Measurements from ENCODE around the gene KLHDC7A.

KLHDC7A gene

DNA sequence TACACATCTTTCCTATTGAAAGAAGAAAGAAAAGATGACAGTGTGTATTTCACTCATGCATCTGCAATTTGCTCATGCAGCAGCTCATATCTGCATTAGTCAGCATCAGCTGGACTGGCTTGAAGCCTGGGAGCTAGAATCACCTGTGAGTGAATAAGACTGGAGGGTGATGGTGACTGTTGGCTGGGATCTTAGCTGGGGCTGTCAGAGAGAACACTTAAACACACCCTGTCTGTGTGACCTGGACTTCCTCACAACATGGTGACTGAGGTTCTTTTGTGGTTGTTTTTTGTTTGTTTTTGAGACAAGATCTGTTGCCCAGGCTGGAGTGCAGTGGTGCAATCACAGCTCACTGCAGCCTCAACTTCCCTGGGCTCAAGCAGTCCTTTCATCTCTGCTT lies 24.9 kb downstream of the KLHDC7A start:
- no peak overlapping the region for H3K27ac ChIP-seq (ENCODE audit: insufficient read depth, low read depth, low read length, poor library complexity, severe bottlenecking)
- no peaks in the 10 kb centered on the region for H3K9me3 ChIP-seq (ENCODE audit: control insufficient read depth, low read length)
- H3K27me3 ChIP-seq (ENCODE audit: control insufficient read depth, insufficient read depth, low read length, poor library complexity, severe bottlenecking): no peaks in the 10 kb centered on the region
- no peaks in the 10 kb centered on the region for H3K4me1 ChIP-seq (ENCODE audit: control insufficient read depth, insufficient read depth, low read length)
- H3K36me3 ChIP-seq (ENCODE audit: control insufficient read depth, insufficient read depth, low read length): no peaks in the 10 kb centered on the region
- H3K4me3 ChIP-seq (ENCODE audit: insufficient read depth, low read depth, low read length): no peak overlapping the region

GRCh38 chr1:18508084-18508483 lies 27.4 kb downstream of the KLHDC7A start:
- WGBS, 2 experiments: no CpG with 5 or more reads among the region's 1 CpG
- no peak overlapping the region for H3K27ac ChIP-seq (ENCODE audit: insufficient read depth, low read depth, low read length, poor library complexity, severe bottlenecking)
- H3K9me3 ChIP-seq (ENCODE audit: control insufficient read depth, low read length): no peaks in the 10 kb centered on the region

DNA sequence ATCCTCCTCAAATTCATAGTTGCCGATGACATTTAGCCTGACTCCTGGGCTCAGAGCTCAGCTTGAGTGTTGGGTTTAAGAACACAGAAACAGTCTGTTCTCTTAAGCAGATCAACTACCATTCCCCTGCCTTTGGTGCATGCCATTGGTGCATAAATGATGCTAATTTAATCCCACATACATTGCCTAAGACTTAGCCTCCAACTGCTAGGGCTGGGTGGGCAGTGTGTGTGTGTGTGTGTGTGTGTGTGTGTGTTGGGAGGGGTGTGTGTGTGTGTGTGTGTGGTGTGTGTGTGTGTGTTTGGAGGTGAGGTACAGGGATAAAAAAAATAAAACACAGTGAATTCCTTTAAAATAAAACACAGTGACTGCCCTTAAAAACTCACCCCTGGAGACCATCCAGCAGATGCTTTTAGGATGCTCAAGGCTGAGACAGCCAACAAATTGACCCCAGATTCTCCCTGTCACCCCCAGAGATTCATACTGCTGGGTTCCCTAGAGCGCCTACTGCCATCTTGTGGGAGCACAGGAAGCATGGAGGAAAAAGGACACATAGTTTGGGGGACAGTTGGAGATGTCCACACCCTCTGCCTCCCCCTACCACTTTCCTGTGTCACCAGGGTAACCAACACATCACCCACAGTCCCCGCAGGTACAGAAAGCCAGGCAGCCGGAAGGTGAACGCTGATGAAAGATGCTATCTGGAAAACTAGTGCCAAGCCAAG lies 30.6 kb downstream of the KLHDC7A start:
- no peaks in the 10 kb centered on the region for H3K9me3 ChIP-seq (ENCODE audit: control insufficient read depth, low read length)
- no peaks in the 10 kb centered on the region for H3K36me3 ChIP-seq (ENCODE audit: control insufficient read depth, insufficient read depth, low read length)
- no peaks in the 10 kb centered on the region for H3K27me3 ChIP-seq (ENCODE audit: control insufficient read depth, insufficient read depth, low read length, poor library complexity, severe bottlenecking)
- WGBS, 2 experiments: 87 to 97% methylated on average over 5 of the region's 5 CpGs
- H3K27ac ChIP-seq (ENCODE audit: insufficient read depth, low read depth, low read length, poor library complexity, severe bottlenecking): no peak overlapping the region
- H3K4me1 ChIP-seq (ENCODE audit: control insufficient read depth, insufficient read depth, low read length): no peaks in the 10 kb centered on the region
- H3K4me3 ChIP-seq (ENCODE audit: insufficient read depth, low read depth, low read length): no peak overlapping the region

More at GRCh38 chr1:18508084-18508483, 27.4 kb downstream of the KLHDC7A start:
- H3K36me3 ChIP-seq (ENCODE audit: control insufficient read depth, insufficient read depth, low read length): no peaks in the 10 kb centered on the region
- H3K27me3 ChIP-seq (ENCODE audit: control insufficient read depth, insufficient read depth, low read length, poor library complexity, severe bottlenecking): no peaks in the 10 kb centered on the region
- H3K4me1 ChIP-seq (ENCODE audit: control insufficient read depth, insufficient read depth, low read length): no peaks in the 10 kb centered on the region
- no peak overlapping the region for H3K4me3 ChIP-seq (ENCODE audit: insufficient read depth, low read depth, low read length)

DNA sequence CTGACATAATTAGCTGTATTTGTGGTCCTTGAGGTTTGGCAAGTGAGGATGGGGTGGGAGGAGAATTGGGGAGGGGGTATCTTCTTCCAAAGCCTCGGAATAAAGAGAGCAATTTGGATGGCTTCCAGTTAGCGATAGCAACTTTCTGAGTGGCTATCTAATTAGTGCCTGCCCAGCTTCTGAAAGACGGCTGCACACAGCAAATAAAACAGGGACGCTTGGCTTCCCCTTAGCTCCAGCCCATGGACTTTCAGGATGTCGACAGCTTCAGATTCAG lies 31.1 kb downstream of the KLHDC7A start:
- no peaks in the 10 kb centered on the region for H3K36me3 ChIP-seq (ENCODE audit: control insufficient read depth, insufficient read depth, low read length)
- H3K27me3 ChIP-seq (ENCODE audit: control insufficient read depth, insufficient read depth, low read length, poor library complexity, severe bottlenecking): no peaks in the 10 kb centered on the region
- no peaks in the 10 kb centered on the region for H3K4me1 ChIP-seq (ENCODE audit: control insufficient read depth, insufficient read depth, low read length)
- WGBS, 2 experiments: 89% methylated on average over 5 of the region's 5 CpGs
- H3K4me3 ChIP-seq (ENCODE audit: insufficient read depth, low read depth, low read length): no peak overlapping the region
- no peak overlapping the region for H3K27ac ChIP-seq (ENCODE audit: insufficient read depth, low read depth, low read length, poor library complexity, severe bottlenecking)
- H3K9me3 ChIP-seq (ENCODE audit: control insufficient read depth, low read length): no peaks in the 10 kb centered on the region

DNA sequence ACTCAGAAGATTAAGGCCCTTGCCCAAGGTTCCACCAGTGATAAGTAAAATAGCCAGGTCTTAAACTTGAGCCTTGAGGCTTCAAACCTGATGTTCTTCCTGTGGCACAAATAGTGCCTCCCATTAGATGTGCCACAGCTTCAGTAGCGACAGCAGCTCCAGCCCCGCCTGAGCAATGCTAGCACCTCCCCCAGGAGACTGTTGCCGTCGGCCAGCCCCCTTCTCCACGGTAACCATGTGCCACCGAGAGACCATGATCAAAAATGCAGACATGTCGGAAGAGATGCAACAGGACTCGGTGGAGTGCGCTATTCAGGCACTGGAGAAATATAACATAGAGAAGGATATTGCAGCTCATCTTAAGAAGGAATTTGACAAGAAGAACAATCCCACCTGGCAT lies 32.2 kb downstream of the KLHDC7A start:
- H3K4me1 ChIP-seq (ENCODE audit: control insufficient read depth, insufficient read depth, low read length): no peaks in the 10 kb centered on the region
- H3K9me3 ChIP-seq (ENCODE audit: control insufficient read depth, low read length): peaks cover 3% of the 10 kb centered on the region
- H3K4me3 ChIP-seq (ENCODE audit: insufficient read depth, low read depth, low read length): no peak overlapping the region
- H3K27me3 ChIP-seq (ENCODE audit: control insufficient read depth, insufficient read depth, low read length, poor library complexity, severe bottlenecking): no peaks in the 10 kb centered on the region
- H3K27ac ChIP-seq (ENCODE audit: insufficient read depth, low read depth, low read length, poor library complexity, severe bottlenecking): no peak overlapping the region
- 75 to 81% methylated on average over 9 of the region's 9 CpGs for WGBS, 2 experiments
- no peaks in the 10 kb centered on the region for H3K36me3 ChIP-seq (ENCODE audit: control insufficient read depth, insufficient read depth, low read length)

- H3K27me3 ChIP-seq (ENCODE audit: control insufficient read depth, insufficient read depth, low read length, poor library complexity, severe bottlenecking): no peaks in the 10 kb centered on the region
- peaks cover 3% of the 10 kb centered on the region for H3K9me3 ChIP-seq (ENCODE audit: control insufficient read depth, low read length)
- H3K4me1 ChIP-seq (ENCODE audit: control insufficient read depth, insufficient read depth, low read length): no peaks in the 10 kb centered on the region
- WGBS, 2 experiments: 87 to 100% methylated on average over 1 of the region's 1 CpG
- H3K36me3 ChIP-seq (ENCODE audit: control insufficient read depth, insufficient read depth, low read length): no peaks in the 10 kb centered on the region
- H3K4me3 ChIP-seq (ENCODE audit: insufficient read depth, low read depth, low read length): no peak overlapping the region
- no peak overlapping the region for H3K27ac ChIP-seq (ENCODE audit: insufficient read depth, low read depth, low read length, poor library complexity, severe bottlenecking)
These were observed 33.3 kb downstream of the KLHDC7A start for GRCh38 chr1:18513995-18514394.

DNA sequence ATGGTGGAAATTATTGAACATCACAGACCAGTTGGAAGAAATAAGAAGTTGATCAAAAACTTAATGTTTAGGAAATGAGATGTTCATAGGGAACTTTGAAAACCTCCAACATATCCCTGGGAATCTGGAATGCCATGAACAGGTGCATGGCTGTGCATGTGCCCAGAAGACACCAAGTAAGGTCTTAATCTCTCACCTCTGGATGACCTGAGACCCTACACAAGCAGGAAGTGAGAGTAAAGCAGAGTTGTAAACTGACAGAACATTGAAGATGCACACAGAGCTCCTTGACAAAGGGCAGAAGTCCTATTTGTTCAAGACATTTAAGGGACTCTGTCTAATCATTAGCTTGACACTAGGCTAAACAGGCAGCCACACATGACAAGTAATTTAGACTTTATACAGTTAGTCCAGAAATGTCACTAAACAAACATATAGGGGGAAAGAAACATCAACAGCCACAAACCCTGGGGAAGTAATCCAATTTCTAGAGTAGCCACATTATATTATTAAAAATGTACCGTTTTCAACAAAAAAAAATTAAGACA lies 34.5 kb downstream of the KLHDC7A start:
- Histone ChIP-seq H3K27me3 (ENCODE audit: control insufficient read depth, insufficient read depth, low read length, poor library complexity, severe bottlenecking) (no peaks in the 10 kb centered on the region), H3K4me1 (ENCODE audit: control insufficient read depth, insufficient read depth, low read length) (no peaks in the 10 kb centered on the region), H3K27ac (ENCODE audit: insufficient read depth, low read depth, low read length, poor library complexity, severe bottlenecking) (no peak overlapping the region), H3K36me3 (ENCODE audit: control insufficient read depth, insufficient read depth, low read length) (no peaks in the 10 kb centered on the region), H3K4me3 (ENCODE audit: insufficient read depth, low read depth, low read length) (no peak overlapping the region), H3K9me3 (ENCODE audit: control insufficient read depth, low read length) (peaks cover 3% of the 10 kb centered on the region)
- WGBS, 2 experiments: 100% methylated on average over 1 of the region's 1 CpG; no CpG with 5 or more reads in 1 of the 2 experiments

DNA sequence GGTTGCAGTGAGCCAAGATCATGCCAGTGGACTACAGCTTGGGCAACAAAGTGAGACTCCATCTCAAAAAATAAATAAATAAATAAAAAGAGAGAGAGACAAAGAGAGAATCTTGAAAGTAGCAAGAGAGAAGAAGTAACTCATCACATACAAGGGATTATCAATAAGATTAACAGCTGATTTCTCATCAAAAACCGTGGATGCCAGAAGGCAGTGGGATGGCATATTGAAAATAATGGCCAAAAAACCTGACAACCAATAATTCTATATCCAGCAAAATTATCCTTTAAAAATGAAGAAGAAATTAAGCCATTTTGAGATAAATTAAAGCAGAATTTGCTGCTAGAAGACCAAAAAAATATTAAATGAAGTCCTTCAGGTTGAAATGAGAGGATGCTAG lies 35.7 kb downstream of the KLHDC7A start:
- H3K4me3 ChIP-seq (ENCODE audit: insufficient read depth, low read depth, low read length): no peak overlapping the region
- WGBS, 2 experiments: 78 to 100% methylated on average over 1 of the region's 1 CpG
- H3K4me1 ChIP-seq (ENCODE audit: control insufficient read depth, insufficient read depth, low read length): no peaks in the 10 kb centered on the region
- H3K9me3 ChIP-seq (ENCODE audit: control insufficient read depth, low read length): peaks cover 3% of the 10 kb centered on the region
- no peaks in the 10 kb centered on the region for H3K27me3 ChIP-seq (ENCODE audit: control insufficient read depth, insufficient read depth, low read length, poor library complexity, severe bottlenecking)
- no peak overlapping the region for H3K27ac ChIP-seq (ENCODE audit: insufficient read depth, low read depth, low read length, poor library complexity, severe bottlenecking)
- no peaks in the 10 kb centered on the region for H3K36me3 ChIP-seq (ENCODE audit: control insufficient read depth, insufficient read depth, low read length)

DNA sequence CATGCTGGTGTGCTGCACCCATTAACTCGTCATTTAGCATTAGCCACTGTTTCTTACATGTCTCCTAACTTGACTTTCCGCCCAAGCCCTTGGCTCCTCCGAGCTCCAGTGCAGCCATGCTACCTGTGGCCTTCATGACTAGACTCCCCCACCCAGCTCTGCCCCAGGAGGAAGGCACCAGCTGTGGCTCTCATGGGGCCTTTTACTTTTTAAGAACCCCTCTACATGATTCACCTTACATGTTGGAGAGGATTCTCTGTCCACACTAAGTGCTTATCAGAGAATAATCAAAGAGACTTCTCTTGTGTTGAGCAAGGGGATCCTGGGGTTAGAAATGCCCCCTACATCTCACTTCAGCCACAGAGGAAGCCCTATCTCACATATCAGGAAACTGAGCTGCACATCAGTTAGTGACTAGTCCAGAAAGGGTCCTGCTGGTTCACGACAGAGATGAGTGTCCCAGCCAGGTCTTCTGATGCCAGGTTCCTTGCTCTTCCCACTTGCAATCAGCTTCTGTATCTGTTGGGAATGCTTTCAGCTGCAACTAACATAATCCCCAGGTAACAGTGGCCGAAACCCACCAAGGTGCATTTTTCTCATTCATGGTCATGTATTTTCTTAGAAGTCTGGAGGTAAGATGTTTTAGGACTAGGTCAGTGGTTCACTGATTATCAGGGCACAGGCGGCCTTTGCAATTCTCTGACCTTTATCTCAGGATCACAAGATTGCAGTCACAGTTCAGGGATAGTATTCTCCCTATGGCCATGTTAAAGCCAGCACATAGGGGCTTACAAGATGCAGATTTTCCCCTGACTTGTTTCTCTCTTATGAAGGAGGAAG lies 45.9 kb downstream of the KLHDC7A start:
- WGBS, 2 experiments: 92 to 94% methylated on average over 6 of the region's 6 CpGs

DNA sequence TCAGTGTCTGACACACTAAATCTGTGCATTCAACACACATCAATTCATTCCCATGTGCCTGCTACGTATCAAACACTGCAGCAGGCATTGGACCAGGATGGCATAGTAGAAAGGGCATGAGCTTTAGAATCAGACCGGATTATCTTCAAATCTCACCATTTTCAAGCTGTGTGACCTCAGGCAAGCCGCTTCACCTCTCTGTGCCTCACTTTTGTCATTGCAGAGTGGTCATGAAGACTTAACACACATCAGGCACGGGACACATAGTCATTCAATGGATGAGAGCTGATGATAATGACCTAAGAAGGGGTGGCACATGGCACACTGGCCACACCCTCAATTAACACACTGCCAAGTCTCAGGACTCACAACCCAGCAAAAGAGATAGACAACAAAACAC lies 46.8 kb downstream of the KLHDC7A start:
- Histone ChIP-seq H3K4me3 (ENCODE audit: insufficient read depth, low read depth, low read length) (no peak overlapping the region), H3K27me3 (ENCODE audit: control insufficient read depth, insufficient read depth, low read length, poor library complexity, severe bottlenecking) (no peaks in the 10 kb centered on the region), H3K4me1 (ENCODE audit: control insufficient read depth, insufficient read depth, low read length) (no peaks in the 10 kb centered on the region), H3K36me3 (ENCODE audit: control insufficient read depth, insufficient read depth, low read length) (no peaks in the 10 kb centered on the region), H3K27ac (ENCODE audit: insufficient read depth, low read depth, low read length, poor library complexity, severe bottlenecking) (no peak overlapping the region), H3K9me3 (ENCODE audit: control insufficient read depth, low read length) (no peaks in the 10 kb centered on the region)
- 90% methylated on average over 4 of the region's 4 CpGs for WGBS, 2 experiments

More for the DNA sequence above, 45.9 kb downstream of the KLHDC7A start:
- Histone ChIP-seq H3K4me3 (ENCODE audit: insufficient read depth, low read depth, low read length) (no peak overlapping the region), H3K4me1 (ENCODE audit: control insufficient read depth, insufficient read depth, low read length) (no peaks in the 10 kb centered on the region), H3K27me3 (ENCODE audit: control insufficient read depth, insufficient read depth, low read length, poor library complexity, severe bottlenecking) (no peaks in the 10 kb centered on the region), H3K36me3 (ENCODE audit: control insufficient read depth, insufficient read depth, low read length) (no peaks in the 10 kb centered on the region), H3K27ac (ENCODE audit: insufficient read depth, low read depth, low read length, poor library complexity, severe bottlenecking) (no peak overlapping the region), H3K9me3 (ENCODE audit: control insufficient read depth, low read length) (no peaks in the 10 kb centered on the region)
